Panc1 (cell line): ENCODE measurements around the gene ANO1. TPM values are rescaled to one million over a fixed set of nuclear protein-coding genes. Genes with fewer than 3 reads are reported as not detected.

Source experiments
- ATAC-seq: fragments of 200-7000 bp; cut with Tn5 transposase; 2 replicates; pipeline ENCODE4 v1.9.1; 2020; ENCODE audit warnings: mild to moderate bottlenecking, moderate library complexity
- BruUV-seq: library from RNA; stranded (reverse); fragments of 400-500 nt; replicated peaks from 2 replicates; lab custom pipeline; 2021; lab: Mats Ljungman, UMichigan
- CTCF ChIA-PET: fragments of 300-600 bp; sonication (Branson Sonifier 250); formaldehyde crosslinking; loops from one replicate; lab custom pipeline; 2022; ENCODE audit warnings: antibody characterized with exemption; lab: Charles Lee
- POLR2A ChIA-PET: fragments of 300-600 bp; sonication (Branson Sonifier 250); formaldehyde crosslinking; loops from one replicate; lab custom pipeline; 2022; ENCODE audit warnings: antibody characterized with exemption; lab: Charles Lee
- DNase-seq: peaks from one replicate; pipeline ENCODE4 v3.0.0-alpha.2; 2010; ENCODE audit warnings: low read depth, low spot score
- H3K27ac ChIP-seq: 2 replicates; pipeline ENCODE4 v1.5.1; 2011; ENCODE audit warnings: mild to moderate bottlenecking, low read length, inconsistent platforms
- H3K27me3 ChIP-seq: fragments of 200-500 bp; sonication (Bioruptor generic); 2 replicates; pipeline ENCODE4 v1.6.0; 2014; ENCODE audit warnings: low read length, inconsistent platforms; ENCODE audit not compliant: control insufficient read depth, insufficient read depth
- H3K36me3 ChIP-seq: fragments of 200-500 bp; sonication (Bioruptor generic); 2 replicates; pipeline ENCODE4 v1.5.1; 2014; ENCODE audit warnings: inconsistent platforms, mild to moderate bottlenecking, low read length, moderate library complexity; ENCODE audit not compliant: control insufficient read depth, insufficient read depth
- H3K4me1 ChIP-seq: 2 replicates; pipeline ENCODE4 v1.5.1; 2011; ENCODE audit warnings: inconsistent platforms, mild to moderate bottlenecking, low read length, moderate library complexity; ENCODE audit not compliant: control insufficient read depth, insufficient read depth
- H3K4me3 ChIP-seq, 2 experiments: 2 replicates each; pipeline ENCODE4 v1.5.1; 2011 to 2012; ENCODE audit warnings: low read depth in 2 of 2, low read length in 2 of 2, mild to moderate bottlenecking in 2 of 2, inconsistent platforms in 1 of 2, moderate library complexity in 1 of 2
- H3K9me3 ChIP-seq: fragments of 200-500 bp; sonication (Bioruptor generic); 2 replicates; pipeline ENCODE4 v1.5.1; 2014; ENCODE audit warnings: low read depth, mild to moderate bottlenecking, inconsistent platforms, low read length, moderate library complexity; ENCODE audit not compliant: control insufficient read depth, insufficient read depth
- CTCF ChIP-seq: fragments of 450-650 bp; IDR thresholded peaks from 2 replicates; pipeline ENCODE4 v1.5.1; 2017; ENCODE audit warnings: mild to moderate bottlenecking
- POLR2AphosphoS5 ChIP-seq: IDR thresholded peaks from 2 replicates; pipeline ENCODE4 v1.6.1; 2012; ENCODE audit warnings: mild to moderate bottlenecking, low read depth, low read length, moderate library complexity
- REST ChIP-seq, 2 experiments: IDR thresholded peaks; 2 replicates each; pipeline ENCODE4 v1.6.1; 2011 to 2012; ENCODE audit warnings: low read depth in 2 of 2, control low read depth in 1 of 2, low read length in 1 of 2, mild to moderate bottlenecking in 1 of 2, moderate library complexity in 1 of 2; ENCODE audit not compliant: insufficient read depth in 1 of 2
- SIN3A ChIP-seq: IDR thresholded peaks from 2 replicates; pipeline ENCODE4 v1.6.1; 2012; ENCODE audit warnings: low read depth, mild to moderate bottlenecking, low read length, moderate library complexity, borderline replicate concordance; ENCODE audit not compliant: insufficient read depth
- TCF7L2 ChIP-seq: IDR thresholded peaks from 2 replicates; pipeline ENCODE4 v1.6.1; 2011; ENCODE audit warnings: mild to moderate bottlenecking, low read depth, low read length, inconsistent platforms
- in situ Hi-C: cut with HindIII; loops from 2 replicates; pipeline ENCODE4 v1.10.0; 2016; ENCODE audit warnings: low sequenced_read_pairs, low pct_unique_long_range_greater_than_20kb
- intact Hi-C: fragments of 100-400 bp; cut with micrococcal nuclease; formaldehyde crosslinking; loops from one replicate; pipeline ENCODE4 v1.10.0; 2022; ENCODE audit not compliant: unreplicated experiment
- total RNA-seq: library from RNA; stranded (reverse); gene quantifications from one replicate; pipeline ENCODE4 v1.2.1, GENCODE V29; 2021; ENCODE audit not compliant: unreplicated experiment

Gene ANO1
- total RNA-seq, 1 experiment from 2014 or later: 2.3 TPM

GRCh38 chr11:70060611-70061293 lies 17.4 kb upstream of the ANO1 start:
- no TSS peak for BruUV-seq
- no peak overlapping the region for H3K4me3 ChIP-seq
- no peak for DNase-seq
- no peaks in the 10 kb centered on the region for H3K36me3 ChIP-seq
- peaks cover 2% of the 10 kb centered on the region for H3K9me3 ChIP-seq
- no peaks in the 10 kb centered on the region for H3K4me1 ChIP-seq
- CTCF ChIA-PET: no interaction called here
- no peak for ATAC-seq
- intact Hi-C loops (no loop called here), in situ Hi-C loops (no loop called here)
- no peaks in the 10 kb centered on the region for H3K27me3 ChIP-seq
- POLR2A ChIA-PET: no interaction called here
- TF ChIP-seq SIN3A: no peak
- no peak for TF ChIP-seq TCF7L2
- TF ChIP-seq CTCF: no peak
- TF ChIP-seq POLR2AphosphoS5: no peak
- no peak for TF ChIP-seq REST (IDR thresholded peaks at IDR 0.05; ENCODE audit: insufficient read depth in 1 of 2, low read depth in 2 of 2, low read length in 1 of 2)
- H3K27ac ChIP-seq: no peak overlapping the region

GRCh38 chr11:70061734-70062133 lies 16.4 kb upstream of the ANO1 start:
- no peak for DNase-seq
- BruUV-seq: no TSS peak
- CTCF ChIA-PET: interaction anchor here (0.6 kb wide), 1 partner anchor 67 kb away, joined by 6 read pairs; no protein-coding TSS in a partner anchor
- Histone ChIP-seq H3K4me3 (no peak overlapping the region), H3K4me1 (no peaks in the 10 kb centered on the region), H3K27ac (no peak overlapping the region), H3K36me3 (no peaks in the 10 kb centered on the region), H3K27me3 (no peaks in the 10 kb centered on the region), H3K9me3 (no peaks in the 10 kb centered on the region; the same call in 1 of the 2 replicates)
- POLR2A ChIA-PET: no interaction called here
- intact Hi-C loops: no loop called here
- ATAC-seq: no peak
- TF ChIP-seq SIN3A: no peak
- TF ChIP-seq POLR2AphosphoS5: no peak
- no peak for TF ChIP-seq CTCF
- TF ChIP-seq REST (IDR thresholded peaks at IDR 0.05; ENCODE audit: insufficient read depth in 1 of 2, low read depth in 2 of 2, low read length in 1 of 2): no peak
- TF ChIP-seq TCF7L2: no peak
- in situ Hi-C loops: no loop called here
